Kidney glomerular epithelial cell (primary cell): ENCODE results near the gene CLIC3.

Source experiments
- DNase-seq: peaks from one replicate; lab custom pipeline; 2025; lab: John Stamatoyannopoulos, UW

The CLIC3 gene

GRCh38 chr9:136964171-136964689, 32.1 kb downstream of the CLIC3 start:
- DNase-seq: no peak

- no peak for DNase-seq
Measured at GRCh38 chr9:136963751-136964150, 32.6 kb downstream of the CLIC3 start.

- no peak for DNase-seq
Measured at GRCh38 chr9:136963341-136963740, 33.0 kb downstream of the CLIC3 start.

- DNase-seq: no peak
Measured at GRCh38 chr9:136962701-136963248, 33.6 kb downstream of the CLIC3 start.

- no peak for DNase-seq
Measured at GRCh38 chr9:136962163-136962562, 34.2 kb downstream of the CLIC3 start.

- DNase-seq: no peak
Measured at GRCh38 chr9:136961279-136962065, 34.9 kb downstream of the CLIC3 start.

GRCh38 chr9:136960938-136961275, 35.5 kb downstream of the CLIC3 start:
- DNase-seq: no peak

- no peak for DNase-seq
Measured at GRCh38 chr9:136960212-136960937, 36.0 kb downstream of the CLIC3 start.

- DNase-seq: no peak
Measured at GRCh38 chr9:136958898-136959850, 37.2 kb downstream of the CLIC3 start.

- no peak for DNase-seq
Measured at GRCh38 chr9:136958473-136958872, 37.9 kb downstream of the CLIC3 start.

GRCh38 chr9:136957901-136958300, 38.5 kb downstream of the CLIC3 start:
- no peak for DNase-seq

GRCh38 chr9:136957461-136957860, 38.9 kb downstream of the CLIC3 start:
- DNase-seq: no peak

GRCh38 chr9:136956604-136957003, 39.8 kb downstream of the CLIC3 start:
- no peak for DNase-seq

GRCh38 chr9:136955943-136956335, 40.4 kb downstream of the CLIC3 start:
- no peak for DNase-seq

- no peak for DNase-seq
Measured at GRCh38 chr9:136955202-136955942, 41.0 kb downstream of the CLIC3 start.

- DNase-seq: no peak
Measured at GRCh38 chr9:136954270-136955083, 41.9 kb downstream of the CLIC3 start.

GRCh38 chr9:136953771-136954269, 42.5 kb downstream of the CLIC3 start:
- no peak for DNase-seq

- DNase-seq: no peak
Measured at GRCh38 chr9:136952876-136953770, 43.2 kb downstream of the CLIC3 start.

- no peak for DNase-seq
Measured at GRCh38 chr9:136952321-136952850, 44.0 kb downstream of the CLIC3 start.
